CD4-positive, alpha-beta memory T cell (primary cell): ENCODE data around the gene CACNA1C. TPM values are rescaled to one million over a fixed set of nuclear protein-coding genes. Genes with fewer than 3 reads are reported as not detected.

Experiments used
- CTCF ChIA-PET: fragments of 350-600 bp; sonication (Branson Sonifier 250); formaldehyde crosslinking; loops from one replicate; lab custom pipeline; 2021; ENCODE audit warnings: inconsistent platforms; ENCODE audit not compliant: partially characterized antibody; lab: Charles Lee
- POLR2A ChIA-PET: fragments of 350-600 bp; sonication (Branson Sonifier 250); formaldehyde crosslinking; loops from one replicate; lab custom pipeline; 2021; ENCODE audit not compliant: partially characterized antibody; lab: Charles Lee
- DNase-seq, 5 donors: peaks; one replicate each; pipeline versions ENCODE4 v3.0.0 to v3.0.0-alpha.2; 2020 to 2022; ENCODE audit warnings: mixed read lengths in 1 of 5
- H3K27ac ChIP-seq: one replicate; pipeline ENCODE4 v1.7.0; 2013; ENCODE audit warnings: low read depth, low read length
- H3K27me3 ChIP-seq: 2 replicates; pipeline ENCODE4 v1.7.0; 2013; ENCODE audit warnings: mild to moderate bottlenecking, low read length, moderate library complexity; ENCODE audit not compliant: insufficient read depth
- H3K36me3 ChIP-seq: 2 replicates; pipeline ENCODE4 v1.7.0; 2013; ENCODE audit warnings: mild to moderate bottlenecking, low read length, moderate library complexity; ENCODE audit not compliant: insufficient read depth
- H3K4me1 ChIP-seq: 2 replicates; pipeline ENCODE4 v1.7.0; 2013; ENCODE audit warnings: mild to moderate bottlenecking, low read length, moderate library complexity; ENCODE audit not compliant: insufficient read depth
- H3K4me3 ChIP-seq, 2 donors: one replicate each; pipeline ENCODE4 v1.7.0; 2013; ENCODE audit warnings: low read length in 2 of 2, mild to moderate bottlenecking in 1 of 2
- H3K9me3 ChIP-seq, 2 donors: one replicate each; pipeline ENCODE4 v1.7.0; 2013; ENCODE audit warnings: low read length in 2 of 2, control low read depth in 1 of 2; ENCODE audit not compliant: control insufficient read depth in 1 of 2
- H3K27ac Mint-ChIP-seq, 7 donors: one replicate each; pipeline ENCODE4 v1.8.0; 2020 to 2021; ENCODE audit warnings: mixed read lengths in 7 of 7, mild to moderate bottlenecking in 6 of 7, inconsistent platforms in 3 of 7, moderate library complexity in 3 of 7
- H3K27me3 Mint-ChIP-seq, 2 donors: one replicate each; pipeline ENCODE4 v1.8.0; 2020 to 2021; ENCODE audit warnings: mixed read lengths in 2 of 2
- H3K36me3 Mint-ChIP-seq, 2 donors: one replicate each; pipeline ENCODE4 v1.8.0; 2020 to 2021; ENCODE audit warnings: mixed read lengths in 2 of 2, inconsistent platforms in 1 of 2, mild to moderate bottlenecking in 1 of 2
- H3K4me1 Mint-ChIP-seq, 4 donors: one replicate each; pipeline ENCODE4 v1.8.0; 2020 to 2021; ENCODE audit warnings: mixed read lengths in 4 of 4, mild to moderate bottlenecking in 1 of 4
- H3K4me3 Mint-ChIP-seq, 8 donors: one replicate each; pipeline ENCODE4 v1.8.0; 2020 to 2021; ENCODE audit warnings: mixed read lengths in 8 of 8, mild to moderate bottlenecking in 7 of 8, moderate library complexity in 6 of 8, inconsistent platforms in 3 of 8
- H3K9me3 Mint-ChIP-seq, 8 donors: one replicate each; pipeline ENCODE4 v1.8.0; 2020 to 2021; ENCODE audit warnings: mixed read lengths in 8 of 8, mild to moderate bottlenecking in 5 of 8, inconsistent platforms in 3 of 8, moderate library complexity in 1 of 8
- intact Hi-C: fragments of 100-400 bp; cut with micrococcal nuclease; formaldehyde crosslinking; loops from one replicate; pipeline ENCODE4 v1.15.1; 2023
- polyA plus RNA-seq, 2 donors: library from polyadenylated mRNA; unstranded; fragments of 300-500 nt; fragmentation: Illumina TruSeq; gene quantifications; one replicate each; pipeline ENCODE4 v1.2.3, GENCODE V29; 2021
- total RNA-seq, 2 experiments: library from RNA; stranded (reverse); gene quantifications; one replicate each; pipeline ENCODE4 v1.2.3, GENCODE V29; 2021

The CACNA1C gene
- total and polyA plus RNA-seq, 4 experiments from 2014 or later = 0.05 to 0.21 (median 0.07) TPM

DNA sequence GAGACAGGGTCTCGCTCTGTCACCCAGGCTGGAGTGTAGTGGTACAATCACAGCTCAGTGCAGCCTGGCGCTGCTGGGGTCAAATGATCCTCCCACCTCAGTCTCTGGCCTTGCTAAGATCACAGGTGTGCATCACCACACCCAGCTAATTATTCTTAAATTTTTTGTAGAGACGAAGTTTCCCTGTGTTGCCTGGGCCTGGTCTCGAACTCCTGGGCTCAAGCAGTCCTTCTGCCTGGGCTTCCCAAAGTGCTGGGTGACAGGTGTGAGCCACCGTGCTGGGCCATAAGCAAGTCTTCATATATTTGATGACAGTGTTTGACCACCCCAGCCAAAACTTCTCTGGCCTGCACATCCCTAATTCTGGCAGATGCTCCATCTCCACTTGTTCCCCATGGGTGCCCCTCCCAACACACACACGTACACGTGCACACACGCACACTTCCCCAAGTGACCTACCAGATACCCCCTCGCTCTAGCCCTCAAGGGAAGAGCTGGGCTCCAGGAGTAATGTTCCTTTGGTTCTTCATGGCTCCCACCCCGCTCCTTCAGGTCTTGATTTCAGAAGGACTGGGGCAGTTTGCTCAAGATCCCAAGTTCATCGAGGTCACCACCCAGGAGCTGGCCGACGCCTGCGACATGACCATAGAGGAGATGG is 637.7 kb downstream of the CACNA1C start:
- Histone ChIP-seq H3K9me3 (no peaks in the 10 kb centered on the region), H3K4me1 (peaks cover 34% of the 10 kb centered on the region), H3K36me3 (no peaks in the 10 kb centered on the region), H3K4me3 (peak overlapping the region; percentile 42 to 73), H3K27me3 (no peaks in the 10 kb centered on the region), H3K27ac (peak overlapping the region; percentile 62)
- peak overlapping the region; percentile 89 to 96 (median 93) for H3K4me3 Mint-ChIP-seq
- H3K36me3 Mint-ChIP-seq = peaks cover 0 to 11% of the 10 kb centered on the region in 2 donors
- peak overlapping the region; percentile 79 to 96 (median 91) for H3K27ac Mint-ChIP-seq
- CTCF ChIA-PET = interaction anchor here (1.0 to 3.4 kb wide), 7 partner anchors 9 to 123 kb away, joined by 3 to 33 read pairs (median 6); no protein-coding TSS in a partner anchor
- POLR2A ChIA-PET = interaction anchor here (0.9 to 3.5 kb wide), 8 partner anchors 8 to 187 kb away, joined by 3 to 55 read pairs (median 8); partner anchors contain the start of genes FKBP4, FOXM1, ITFG2 and RHNO1
- H3K27me3 Mint-ChIP-seq = no peaks in the 10 kb centered on the region
- no peak for DNase-seq
- no peaks in the 10 kb centered on the region for H3K9me3 Mint-ChIP-seq
- peaks cover 24 to 54% (median 40%) of the 10 kb centered on the region in 4 donors for H3K4me1 Mint-ChIP-seq
- intact Hi-C loops = loop anchor here (1.0 to 5.0 kb wide), 5 partner anchors 62 to 202 kb away; partner anchors contain the start of genes FKBP4, FOXM1, ITFG2 and RHNO1

- H3K4me1 ChIP-seq = peaks cover 34% of the 10 kb centered on the region
- Mint-ChIP-seq H3K4me1 (peaks cover 24 to 54% (median 40%) of the 10 kb centered on the region in 4 donors), H3K4me3 (peak overlapping the region; percentile 89 to 96 (median 93)), H3K36me3 (peaks cover 0 to 11% of the 10 kb centered on the region in 2 donors), H3K27me3 (peaks cover 0 to 4% of the 10 kb centered on the region in 2 donors), H3K27ac (peak overlapping the region; percentile 79 to 96 (median 91)), H3K9me3 (no peaks in the 10 kb centered on the region)
- H3K4me3 ChIP-seq = peak overlapping the region; percentile 42 to 73
- H3K9me3 ChIP-seq = no peaks in the 10 kb centered on the region
- H3K36me3 ChIP-seq = no peaks in the 10 kb centered on the region
- peak overlapping the region; percentile 62 for H3K27ac ChIP-seq
- no peaks in the 10 kb centered on the region for H3K27me3 ChIP-seq
- ChIA-PET POLR2A (interaction anchor here (0.7 to 3.5 kb wide), 10 partner anchors 9 to 198 kb away, joined by 3 to 55 read pairs (median 6); partner anchors contain the start of genes FKBP4, FOXM1, ITFG2 and RHNO1), CTCF (interaction anchor here (0.6 to 3.4 kb wide), 8 partner anchors 8 to 657 kb away, joined by 3 to 33 read pairs (median 6); no protein-coding TSS in a partner anchor)
- intact Hi-C loops = loop anchor here (1.0 to 5.0 kb wide), 5 partner anchors 61 to 201 kb away; partner anchors contain the start of genes FKBP4, FOXM1, ITFG2 and RHNO1
- DNase-seq = peak; percentile 55 to 70 (median 62)
Measured at GRCh38 chr12:2691006-2691344, 638.2 kb downstream of the CACNA1C start.

DNA sequence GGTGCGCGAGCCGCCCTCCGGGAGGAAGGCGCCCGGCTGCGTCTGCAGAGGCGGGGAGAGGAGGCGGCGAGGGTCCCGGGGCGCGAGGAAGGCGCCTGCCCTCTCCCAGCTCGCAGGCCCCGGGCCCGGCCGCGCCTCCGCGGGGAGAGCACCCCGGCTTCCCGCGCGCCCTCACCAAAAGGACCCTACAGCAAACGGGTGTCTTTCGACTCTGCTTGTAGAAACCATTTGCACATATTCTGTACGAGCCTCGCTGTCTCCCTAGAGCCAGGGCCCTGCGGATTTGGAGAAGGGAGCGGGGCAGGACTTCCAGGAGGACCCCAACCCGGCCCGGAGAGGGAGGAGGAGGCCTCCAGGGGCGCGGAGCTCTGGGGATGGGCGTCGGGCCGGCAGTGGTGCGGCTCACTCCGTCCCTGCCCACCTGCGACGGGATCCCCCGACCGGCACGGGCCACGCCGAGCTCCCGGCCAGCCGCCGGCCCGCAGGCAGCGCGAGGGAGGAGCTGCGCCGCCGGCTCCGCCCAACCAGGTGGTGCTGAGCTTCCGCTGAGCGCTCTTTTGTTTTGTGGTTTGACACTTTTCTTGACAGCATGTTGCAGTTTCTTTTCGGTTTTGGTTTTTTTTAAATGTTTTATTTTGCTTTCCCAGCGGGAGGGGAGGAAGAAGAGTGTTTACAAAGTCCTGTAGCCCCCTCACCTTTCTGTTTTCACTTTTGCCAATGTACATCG is 638.7 kb downstream of the CACNA1C start:
- Mint-ChIP-seq H3K4me1 (peaks cover 24 to 54% (median 38%) of the 10 kb centered on the region in 4 donors), H3K36me3 (peaks cover 0 to 11% of the 10 kb centered on the region in 2 donors), H3K9me3 (no peaks in the 10 kb centered on the region), H3K27me3 (peaks cover 2 to 8% of the 10 kb centered on the region in 2 donors), H3K27ac (peak overlapping the region; percentile 84 to 96 (median 95)), H3K4me3 (peak overlapping the region; percentile 95 to 100 (median 98))
- H3K4me3 ChIP-seq = peak overlapping the region; percentile 11 to 73
- peaks cover 34% of the 10 kb centered on the region for H3K4me1 ChIP-seq
- H3K36me3 ChIP-seq = no peaks in the 10 kb centered on the region
- H3K27ac ChIP-seq = peak overlapping the region; percentile 62
- peak; percentile 63 to 68 (median 66) for DNase-seq
- intact Hi-C loops = loop anchor here (1.0 to 5.0 kb wide), 5 partner anchors 61 to 201 kb away; partner anchors contain the start of genes FKBP4, FOXM1, ITFG2 and RHNO1
- H3K9me3 ChIP-seq = no peaks in the 10 kb centered on the region
- ChIA-PET POLR2A (interaction anchor here (0.7 to 3.5 kb wide), 11 partner anchors 9 to 197 kb away, joined by 3 to 55 read pairs (median 5); partner anchors contain the start of genes FKBP4, FOXM1, ITFG2 and RHNO1), CTCF (interaction anchor here (0.6 to 3.4 kb wide), 8 partner anchors 8 to 657 kb away, joined by 3 to 33 read pairs (median 6); no protein-coding TSS in a partner anchor)
- no peaks in the 10 kb centered on the region for H3K27me3 ChIP-seq

GRCh38 chr12:2692080-2692479 is 639.3 kb downstream of the CACNA1C start:
- H3K9me3 Mint-ChIP-seq = no peaks in the 10 kb centered on the region
- DNase-seq = no peak
- POLR2A ChIA-PET = interaction anchor here (1.0 to 3.5 kb wide), 7 partner anchors 10 to 185 kb away, joined by 4 to 55 read pairs (median 6); partner anchors contain the start of genes FKBP4, FOXM1 and RHNO1
- Histone ChIP-seq H3K27me3 (no peaks in the 10 kb centered on the region), H3K4me1 (peaks cover 34% of the 10 kb centered on the region), H3K27ac (peak overlapping the region; percentile 62), H3K9me3 (no peaks in the 10 kb centered on the region), H3K36me3 (no peaks in the 10 kb centered on the region), H3K4me3 (peak overlapping the region; percentile 11 to 73)
- peaks cover 24 to 54% (median 37%) of the 10 kb centered on the region in 4 donors for H3K4me1 Mint-ChIP-seq
- CTCF ChIA-PET = interaction anchor here (1.2 to 3.4 kb wide), 5 partner anchors 9 to 104 kb away, joined by 6 to 33 read pairs (median 9); no protein-coding TSS in a partner anchor
- peak overlapping the region; percentile 93 to 100 (median 98) for H3K4me3 Mint-ChIP-seq
- peaks cover 3 to 9% of the 10 kb centered on the region in 2 donors for H3K27me3 Mint-ChIP-seq
- H3K27ac Mint-ChIP-seq = peak overlapping the region; percentile 77 to 96 (median 92)
- peaks cover 0 to 11% of the 10 kb centered on the region in 2 donors for H3K36me3 Mint-ChIP-seq
- intact Hi-C loops = loop anchor here (5.0 kb wide), 2 partner anchors 185 to 200 kb away; partner anchors contain the start of genes FOXM1, RHNO1 and TULP3

GRCh38 chr12:2693244-2693860 is 640.6 kb downstream of the CACNA1C start:
- Mint-ChIP-seq H3K27ac (peak overlapping the region in 3 of 7 donors; percentile 11 to 67 (median 43)), H3K27me3 (peaks cover 7 to 14% of the 10 kb centered on the region in 2 donors), H3K4me1 (peaks cover 19 to 50% (median 35%) of the 10 kb centered on the region in 4 donors), H3K36me3 (peaks cover 0 to 9% of the 10 kb centered on the region in 2 donors), H3K4me3 (peak overlapping the region; percentile 63 to 97 (median 74)), H3K9me3 (no peaks in the 10 kb centered on the region)
- no peaks in the 10 kb centered on the region for H3K27me3 ChIP-seq
- no peak overlapping the region for H3K27ac ChIP-seq
- ChIA-PET CTCF (interaction anchor here (1.5 kb wide), 1 partner anchor 88 kb away, joined by 5 read pairs; no protein-coding TSS in a partner anchor), POLR2A (interaction anchor here (1.0 kb wide), 1 partner anchor 10 kb away, joined by 3 read pairs; no protein-coding TSS in a partner anchor)
- H3K9me3 ChIP-seq = no peaks in the 10 kb centered on the region
- H3K4me1 ChIP-seq = peaks cover 34% of the 10 kb centered on the region
- no peaks in the 10 kb centered on the region for H3K36me3 ChIP-seq
- no peak for DNase-seq
- intact Hi-C loops = loop anchor here (5.0 kb wide), 2 partner anchors 184 to 199 kb away; partner anchors contain the start of genes FOXM1, RHNO1 and TULP3
- no peak overlapping the region for H3K4me3 ChIP-seq
